Mesothelial cell of epicardium (in vitro differentiated cells): ENCODE data around the gene FGGY. TPM values are rescaled to one million over a fixed set of nuclear protein-coding genes. Genes with fewer than 3 reads are reported as not detected.

ENCODE experiments used
- microRNA-seq: library from miRNA; unstranded; fragments of <30 nt; microRNA quantifications from one replicate; pipeline ENCODE4 v1.2.0, GENCODE V29; 2021; ENCODE audit warnings: inconsistent platforms, mixed read lengths
- total RNA-seq: library from RNA; stranded (reverse); gene quantifications from 3 replicates; pipeline ENCODE4 v1.2.1, GENCODE V29; 2021

FGGY gene
- total RNA-seq, 1 donor from 2014 or later: 21.8 TPM

Small RNA genes lying within 50 kb of the gene (microRNA-seq; reads per million reads assigned to microRNA genes)
- not detected for gene MIR4711
